GM19035 (cell line): ENCODE data around the gene CCDC184.
"Not testable (repeated sequence)": the region's sequence is repeated elsewhere in the genome, so short reads cannot be mapped to it uniquely, and the experiment has no call there.

Experiments
- ATAC-seq: cut with Tn5 transposase; IDR thresholded peaks from one replicate; pipeline ENCODE4 v1.9.1; 2021; ENCODE audit not compliant: unreplicated experiment

Gene CCDC184

DNA sequence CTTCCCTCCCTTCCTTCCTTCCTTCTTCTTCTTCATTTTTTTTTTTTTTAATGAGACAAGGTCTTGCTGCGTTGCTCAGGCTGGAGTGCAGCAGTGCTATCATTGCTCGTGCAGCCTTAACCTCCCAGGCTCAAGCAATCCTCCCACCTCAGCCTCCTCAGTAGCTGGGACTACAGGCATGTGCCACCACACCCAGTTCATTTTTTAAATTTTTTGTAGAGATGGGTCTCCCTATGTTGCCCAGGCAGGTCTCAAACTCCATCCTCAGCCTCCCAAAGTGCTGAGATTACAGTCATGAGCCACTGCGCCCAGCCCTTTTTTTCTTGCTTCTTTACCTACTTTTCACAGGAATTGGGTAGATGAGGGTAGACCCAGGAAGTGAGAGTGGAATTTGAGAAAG lies 18.1 kb downstream of the CCDC184 start:
- no peak for ATAC-seq

GRCh38 chr12:48202766-48203165 lies 19.3 kb downstream of the CCDC184 start:
- ATAC-seq, result no peak

DNA sequence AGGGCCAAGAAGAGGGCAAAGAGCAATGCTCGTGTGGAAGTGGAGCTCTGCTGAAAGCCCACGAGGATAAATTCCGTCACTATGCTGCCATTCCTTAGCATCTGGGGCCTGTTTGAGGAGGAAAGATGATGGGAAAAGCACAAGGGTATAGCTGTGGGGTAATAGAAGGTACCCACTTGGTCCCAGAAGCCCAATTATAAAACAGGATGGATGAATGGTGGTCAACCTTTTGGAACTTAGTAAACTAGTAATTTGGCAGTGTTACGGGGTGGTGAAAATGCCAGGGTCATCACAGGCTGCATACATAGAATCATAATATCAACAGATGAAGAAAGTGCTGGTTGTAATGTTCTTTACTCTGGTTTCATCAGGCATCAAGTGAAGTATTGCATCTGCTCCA lies 19.7 kb downstream of the CCDC184 start, which contains the start of gene OR10AD1:
TSS of gene OR10AD1 (minus strand) at position 101 of the 400 bp plus-strand sequence. CDS start at position 101, 0 bp downstream.
- no peak for ATAC-seq

GRCh38 chr12:48209495-48209894 lies 26.1 kb downstream of the CCDC184 start:
- not testable (repeated sequence) for ATAC-seq

DNA sequence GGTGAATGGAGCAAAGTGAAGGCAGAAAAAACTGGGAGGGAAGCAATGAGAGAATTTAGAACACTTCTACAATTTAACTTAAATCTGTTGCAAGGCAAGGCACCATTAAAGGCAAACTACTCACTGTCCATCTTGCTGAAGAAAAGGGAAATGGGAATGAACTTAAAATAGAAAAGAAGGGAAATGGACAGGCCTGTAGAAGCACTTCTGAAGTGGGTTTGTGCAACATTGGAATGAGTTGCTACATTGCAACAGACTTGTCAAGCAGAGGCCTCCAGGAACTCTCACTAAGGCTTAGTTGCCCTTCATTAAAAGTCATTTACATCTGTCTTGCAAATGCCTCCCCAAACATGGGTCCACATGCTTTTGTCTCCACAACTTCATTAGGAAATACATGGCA lies 33.3 kb downstream of the CCDC184 start:
- no peak for ATAC-seq

DNA sequence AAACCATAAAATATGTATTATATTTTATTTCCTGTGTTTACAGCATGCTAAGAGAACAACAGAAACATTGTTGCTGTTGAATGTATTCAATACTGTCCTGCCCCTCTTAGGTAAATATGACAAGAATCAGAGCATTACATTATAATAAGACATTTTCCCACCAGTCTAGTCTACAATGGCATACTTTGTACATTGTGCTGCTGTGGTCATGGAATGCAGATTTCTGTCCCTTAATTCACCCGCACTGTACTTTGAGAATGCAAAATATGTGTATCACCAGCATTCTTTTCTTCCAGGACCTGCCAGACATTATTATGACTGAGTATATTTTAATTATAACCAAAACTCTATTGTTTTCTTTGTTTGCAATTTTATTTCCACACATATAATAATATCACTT lies 36.2 kb downstream of the CCDC184 start:
- no peak for ATAC-seq

- no peak for ATAC-seq
Measured at GRCh38 chr12:48220701-48221100, 37.3 kb downstream of the CCDC184 start.

DNA sequence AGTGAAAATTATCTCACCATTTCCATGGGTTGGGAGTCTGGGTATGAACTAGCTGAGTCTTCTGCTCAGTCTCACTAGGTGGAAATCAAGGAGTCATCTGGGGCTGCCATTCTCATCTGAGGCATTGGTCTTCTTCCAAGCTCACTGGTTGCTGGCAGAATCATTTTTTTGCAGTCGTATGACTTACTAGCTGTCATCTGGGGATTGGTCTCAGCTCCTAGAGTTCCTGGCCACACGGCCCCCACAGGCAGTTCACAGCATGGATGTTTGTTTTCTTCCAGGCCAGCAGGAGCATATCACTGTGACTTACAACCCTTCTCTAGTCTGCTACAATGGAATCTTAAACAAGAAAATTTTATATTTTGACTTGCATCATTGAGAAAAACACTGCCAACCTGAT lies 38.2 kb downstream of the CCDC184 start:
- no peak for ATAC-seq

GRCh38 chr12:48224533-48224932 lies 41.1 kb downstream of the CCDC184 start:
- ATAC-seq, result not testable (repeated sequence)

- ATAC-seq, result not testable (repeated sequence)
Measured at GRCh38 chr12:48231169-48231958, 47.9 kb downstream of the CCDC184 start.
